Naive thymus-derived CD4-positive, alpha-beta T cell (primary cell): Measurements from ENCODE around the gene TIMP3. TPM values are rescaled to one million over a fixed set of nuclear protein-coding genes. Genes with fewer than 3 reads are reported as not detected.
"Not testable (repeated sequence)": the region's sequence is repeated elsewhere in the genome, so short reads cannot be mapped to it uniquely, and the experiment has no call there.

Experiments used
- ATAC-seq: fragments of 150-1000 bp; cut with Tn5 transposase; 2 replicates; pipeline ENCODE4 v1.10.0; 2021; ENCODE audit warnings: mild to moderate bottlenecking, moderate library complexity
- CTCF ChIA-PET: fragments of 350-600 bp; sonication (Branson Sonifier 250); formaldehyde crosslinking; loops from one replicate; lab custom pipeline; 2021; ENCODE audit warnings: antibody characterized with exemption; lab: Charles Lee
- POLR2A ChIA-PET: fragments of 350-600 bp; sonication (Branson Sonifier 250); formaldehyde crosslinking; loops from one replicate; lab custom pipeline; 2021; ENCODE audit warnings: antibody characterized with exemption, inconsistent platforms; lab: Charles Lee
- DNase-seq, 9 donors: peaks; one replicate each; pipeline versions ENCODE4 v3.0.0 to v3.0.0-alpha.2; 2020 to 2022; ENCODE audit warnings: mixed read lengths in 1 of 9
- H3K27ac ChIP-seq: one replicate; pipeline ENCODE4 v1.7.0; 2013; ENCODE audit warnings: mild to moderate bottlenecking, low read depth, low read length, moderate library complexity
- H3K27me3 ChIP-seq, 2 donors: one replicate each; pipeline ENCODE4 v1.7.0; 2013; ENCODE audit warnings: low read length in 2 of 2, mild to moderate bottlenecking in 2 of 2, moderate library complexity in 2 of 2; ENCODE audit not compliant: control insufficient read depth in 2 of 2, insufficient read depth in 2 of 2
- H3K36me3 ChIP-seq, 3 experiments: 1 replicate in 2 of 3; 2 replicates in 1 of 3; pipeline ENCODE4 v1.7.0; 2013; ENCODE audit warnings: low read length in 3 of 3, mild to moderate bottlenecking in 3 of 3, moderate library complexity in 1 of 3; ENCODE audit not compliant: insufficient read depth in 3 of 3, control insufficient read depth in 2 of 3
- H3K4me1 ChIP-seq, 2 donors: one replicate each; pipeline ENCODE4 v1.7.0; 2013; ENCODE audit warnings: low read length in 2 of 2, mild to moderate bottlenecking in 2 of 2, moderate library complexity in 1 of 2; ENCODE audit not compliant: control insufficient read depth in 2 of 2, insufficient read depth in 2 of 2
- H3K4me3 ChIP-seq: 2 replicates; pipeline ENCODE4 v1.7.0; 2013; ENCODE audit warnings: mild to moderate bottlenecking, low read length
- H3K9me3 ChIP-seq, 3 experiments: 1 replicate in 2 of 3; 2 replicates in 1 of 3; pipeline ENCODE4 v1.7.0; 2013; ENCODE audit warnings: low read length in 3 of 3; ENCODE audit not compliant: control insufficient read depth in 2 of 3
- H3K27ac Mint-ChIP-seq, 9 donors: one replicate each; pipeline ENCODE4 v1.8.0; 2020 to 2022; ENCODE audit warnings: mixed read lengths in 9 of 9, mild to moderate bottlenecking in 8 of 9, moderate library complexity in 5 of 9, inconsistent platforms in 2 of 9
- H3K27me3 Mint-ChIP-seq, 5 donors: one replicate each; pipeline ENCODE4 v1.8.0; 2021 to 2022; ENCODE audit warnings: mixed read lengths in 5 of 5, mild to moderate bottlenecking in 1 of 5
- H3K36me3 Mint-ChIP-seq, 5 donors: one replicate each; pipeline ENCODE4 v1.8.0; 2020 to 2022; ENCODE audit warnings: mixed read lengths in 5 of 5, mild to moderate bottlenecking in 3 of 5, inconsistent platforms in 1 of 5
- H3K4me1 Mint-ChIP-seq, 7 donors: one replicate each; pipeline ENCODE4 v1.8.0; 2020 to 2022; ENCODE audit warnings: mixed read lengths in 7 of 7, mild to moderate bottlenecking in 3 of 7, inconsistent platforms in 1 of 7
- H3K4me3 Mint-ChIP-seq, 10 donors: one replicate each; pipeline ENCODE4 v1.8.0; 2020 to 2022; ENCODE audit warnings: mild to moderate bottlenecking in 10 of 10, mixed read lengths in 10 of 10, moderate library complexity in 6 of 10, inconsistent platforms in 2 of 10
- H3K9me3 Mint-ChIP-seq, 11 donors: one replicate each; pipeline ENCODE4 v1.8.0; 2020 to 2022; ENCODE audit warnings: mixed read lengths in 11 of 11, mild to moderate bottlenecking in 4 of 11, inconsistent platforms in 1 of 11, moderate library complexity in 1 of 11
- intact Hi-C, 2 donors: fragments of 100-400 bp; cut with micrococcal nuclease; formaldehyde crosslinking; loops; one replicate each; pipeline ENCODE4 v1.15.1; 2023
- polyA plus RNA-seq, 2 donors: library from polyadenylated mRNA; unstranded; fragments of 300-500 nt; fragmentation: Illumina TruSeq; gene quantifications; one replicate each; pipeline ENCODE4 v1.2.3, GENCODE V29; 2021
- total RNA-seq, 6 experiments: library from RNA in 5 of 6; stranded (reverse) in 5 of 6; gene quantifications; 1 replicate in 5 of 6; 2 replicates in 1 of 6; pipeline ENCODE4 v1.2.3 and lab custom pipeline; 2021 to 2026

The TIMP3 gene
- total RNA-seq = under 1 TPM in 4 of 5 experiments, not detected in 1; 0.05 to 0.95 (median 0.37) TPM
- not detected for polyA plus RNA-seq
- total RNA-seq (lab: John Stamatoyannopoulos, UW) = not detected

DNA sequence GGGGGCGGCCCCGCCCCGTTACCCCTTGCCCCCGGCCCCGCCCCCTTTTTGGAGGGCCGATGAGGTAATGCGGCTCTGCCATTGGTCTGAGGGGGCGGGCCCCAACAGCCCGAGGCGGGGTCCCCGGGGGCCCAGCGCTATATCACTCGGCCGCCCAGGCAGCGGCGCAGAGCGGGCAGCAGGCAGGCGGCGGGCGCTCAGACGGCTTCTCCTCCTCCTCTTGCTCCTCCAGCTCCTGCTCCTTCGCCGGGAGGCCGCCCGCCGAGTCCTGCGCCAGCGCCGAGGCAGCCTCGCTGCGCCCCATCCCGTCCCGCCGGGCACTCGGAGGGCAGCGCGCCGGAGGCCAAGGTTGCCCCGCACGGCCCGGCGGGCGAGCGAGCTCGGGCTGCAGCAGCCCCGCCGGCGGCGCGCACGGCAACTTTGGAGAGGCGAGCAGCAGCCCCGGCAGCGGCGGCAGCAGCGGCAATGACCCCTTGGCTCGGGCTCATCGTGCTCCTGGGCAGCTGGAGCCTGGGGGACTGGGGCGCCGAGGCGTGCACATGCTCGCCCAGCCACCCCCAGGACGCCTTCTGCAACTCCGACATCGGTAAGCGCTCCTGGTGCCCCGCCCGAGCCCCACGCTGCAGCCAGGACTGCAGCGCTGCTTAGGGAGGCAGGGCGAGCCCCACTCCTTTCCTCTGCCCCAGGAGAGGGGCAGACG is at the start of gene TIMP3:
Gene TIMP3, plus strand, starts transcription at position 169 of the 700 bp plus-strand sequence. Its CDS starts 297 bp downstream, at position 466.
- H3K4me3 ChIP-seq = no peak within 1 kb of the TSS
- DNase-seq (no peak), ATAC-seq (peak; percentile 36)
- H3K27ac ChIP-seq = no peak within 1 kb of the TSS
- POLR2A ChIA-PET = no interaction called here
- intact Hi-C loops = no loop called here
- Mint-ChIP-seq H3K36me3 (peaks cover 0 to 3% (median 0%) of the 10 kb centered on the region in 5 donors), H3K9me3 (peaks cover 0 to 2% (median 0%) of the 10 kb centered on the region in 11 donors), H3K4me3 (peak within 1 kb of the TSS in 8 of 10 donors; percentile 20 to 70 (median 42)), H3K27ac (no peak within 1 kb of the TSS), H3K4me1 (peaks cover 0 to 8% (median 5%) of the 10 kb centered on the region in 7 donors), H3K27me3 (peaks cover 65 to 81% (median 68%) of the 10 kb centered on the region in 5 donors)
- no peaks in the 10 kb centered on the region for H3K27me3 ChIP-seq
- no peaks in the 10 kb centered on the region for H3K9me3 ChIP-seq
- no peaks in the 10 kb centered on the region for H3K4me1 ChIP-seq
- no peaks in the 10 kb centered on the region for H3K36me3 ChIP-seq
- CTCF ChIA-PET = interaction anchor here (0.5 kb wide), 1 partner anchor 532 kb away, joined by 3 read pairs; no protein-coding TSS in a partner anchor

DNA sequence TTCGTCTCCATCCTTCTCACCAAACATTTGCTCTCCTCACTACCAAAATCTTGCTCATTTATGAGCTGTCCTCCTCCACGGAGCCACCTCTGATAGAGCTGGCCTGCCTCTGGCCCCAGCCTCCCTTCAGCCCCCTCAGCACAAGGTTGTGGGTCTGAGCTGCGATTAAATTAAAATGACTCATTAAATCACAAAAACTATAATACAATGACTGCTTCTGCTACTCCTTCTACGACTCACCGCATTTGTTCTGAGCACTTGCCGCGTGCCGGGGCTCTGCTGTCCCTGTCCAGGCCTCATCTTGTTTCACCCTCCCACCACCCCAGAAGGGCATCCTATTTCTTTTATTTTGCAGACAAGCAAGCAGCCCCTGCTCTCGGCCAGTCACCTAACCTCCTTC is 49.2 kb upstream of the TIMP3 start:
- ChIA-PET POLR2A (no interaction called here), CTCF (no interaction called here)
- DNase-seq (no peak), ATAC-seq (no peak)
- Histone ChIP-seq H3K4me3 (no peak overlapping the region), H3K27ac (no peak overlapping the region), H3K4me1 (no peaks in the 10 kb centered on the region), H3K9me3 (no peaks in the 10 kb centered on the region), H3K27me3 (no peaks in the 10 kb centered on the region), H3K36me3 (no peaks in the 10 kb centered on the region)
- intact Hi-C loops = no loop called here
- no peak overlapping the region for H3K27ac Mint-ChIP-seq
- no peak overlapping the region for H3K4me3 Mint-ChIP-seq
- no peaks in the 10 kb centered on the region for H3K4me1 Mint-ChIP-seq
- H3K27me3 Mint-ChIP-seq = no peaks in the 10 kb centered on the region
- H3K36me3 Mint-ChIP-seq = no peaks in the 10 kb centered on the region
- H3K9me3 Mint-ChIP-seq = no peaks in the 10 kb centered on the region

DNA sequence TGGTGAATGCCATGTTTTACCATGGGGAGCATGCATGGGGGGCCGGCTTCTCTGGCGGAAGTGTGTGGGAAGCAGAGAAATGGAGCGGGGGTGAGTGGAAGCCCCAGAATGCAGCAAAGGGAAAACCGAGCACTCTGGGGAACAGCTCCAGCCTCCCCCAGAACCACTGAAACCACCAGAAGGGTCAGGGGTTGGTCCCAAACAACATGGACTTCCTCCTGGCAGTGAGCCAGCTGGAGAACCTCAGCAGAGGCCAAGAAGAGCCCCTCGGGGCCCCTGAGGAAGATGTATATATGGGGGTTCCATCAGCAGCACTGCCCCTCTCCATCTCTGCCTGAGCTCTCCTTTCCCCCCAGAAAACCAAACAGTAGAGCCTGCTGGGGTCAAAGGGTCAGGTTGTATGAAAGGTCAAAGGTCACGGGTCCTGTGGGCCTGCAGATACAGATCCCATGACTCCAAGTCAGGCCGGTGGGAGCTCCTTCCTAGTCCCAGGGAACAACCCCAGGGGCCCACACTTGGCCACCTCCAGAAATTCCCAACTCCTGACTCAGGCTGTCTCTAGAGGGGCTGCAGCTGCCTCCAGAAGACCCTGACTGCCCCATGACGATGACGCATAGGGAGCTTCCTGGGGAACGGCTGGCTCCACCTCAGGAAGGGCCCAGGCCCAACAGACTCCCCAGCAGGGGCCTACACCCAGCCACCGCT is 48.5 kb upstream of the TIMP3 start:
- intact Hi-C loops = no loop called here
- no peak overlapping the region for H3K4me3 ChIP-seq
- DNase-seq (no peak), ATAC-seq (no peak)
- Mint-ChIP-seq H3K27me3 (no peaks in the 10 kb centered on the region), H3K9me3 (no peaks in the 10 kb centered on the region), H3K4me3 (no peak overlapping the region), H3K27ac (no peak overlapping the region), H3K4me1 (no peaks in the 10 kb centered on the region), H3K36me3 (no peaks in the 10 kb centered on the region)
- ChIA-PET POLR2A (no interaction called here), CTCF (no interaction called here)
- no peaks in the 10 kb centered on the region for H3K4me1 ChIP-seq
- H3K27ac ChIP-seq = no peak overlapping the region
- no peaks in the 10 kb centered on the region for H3K9me3 ChIP-seq
- H3K27me3 ChIP-seq = no peaks in the 10 kb centered on the region
- no peaks in the 10 kb centered on the region for H3K36me3 ChIP-seq

DNA sequence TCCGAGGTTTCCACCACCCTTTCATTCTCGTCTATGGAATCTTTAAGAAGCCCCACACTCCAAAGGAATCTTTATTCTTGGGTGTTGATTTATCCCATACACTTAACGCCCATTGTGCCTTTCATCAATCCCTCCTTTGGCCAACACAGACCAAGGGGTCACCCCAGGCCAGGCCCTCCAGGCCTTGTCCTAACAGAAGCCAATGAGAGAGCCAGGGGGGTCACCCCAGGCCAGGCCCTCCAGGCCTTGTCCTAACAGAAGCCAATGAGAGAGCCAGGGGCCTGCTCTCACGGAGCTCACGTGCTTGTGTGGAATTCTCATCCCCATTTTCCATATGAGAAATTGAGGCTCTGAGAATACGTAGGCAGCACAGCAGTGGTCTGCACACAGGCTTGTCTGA is 47.9 kb upstream of the TIMP3 start:
- ChIA-PET POLR2A (no interaction called here), CTCF (no interaction called here)
- Mint-ChIP-seq H3K9me3 (no peaks in the 10 kb centered on the region), H3K27me3 (no peaks in the 10 kb centered on the region), H3K4me3 (no peak overlapping the region), H3K4me1 (no peaks in the 10 kb centered on the region), H3K36me3 (no peaks in the 10 kb centered on the region), H3K27ac (no peak overlapping the region)
- no peaks in the 10 kb centered on the region for H3K9me3 ChIP-seq
- H3K27me3 ChIP-seq = no peaks in the 10 kb centered on the region
- H3K27ac ChIP-seq = no peak overlapping the region
- no peaks in the 10 kb centered on the region for H3K36me3 ChIP-seq
- H3K4me3 ChIP-seq = no peak overlapping the region
- no peaks in the 10 kb centered on the region for H3K4me1 ChIP-seq
- ATAC-seq = no peak
- intact Hi-C loops = no loop called here
- no peak for DNase-seq

DNA sequence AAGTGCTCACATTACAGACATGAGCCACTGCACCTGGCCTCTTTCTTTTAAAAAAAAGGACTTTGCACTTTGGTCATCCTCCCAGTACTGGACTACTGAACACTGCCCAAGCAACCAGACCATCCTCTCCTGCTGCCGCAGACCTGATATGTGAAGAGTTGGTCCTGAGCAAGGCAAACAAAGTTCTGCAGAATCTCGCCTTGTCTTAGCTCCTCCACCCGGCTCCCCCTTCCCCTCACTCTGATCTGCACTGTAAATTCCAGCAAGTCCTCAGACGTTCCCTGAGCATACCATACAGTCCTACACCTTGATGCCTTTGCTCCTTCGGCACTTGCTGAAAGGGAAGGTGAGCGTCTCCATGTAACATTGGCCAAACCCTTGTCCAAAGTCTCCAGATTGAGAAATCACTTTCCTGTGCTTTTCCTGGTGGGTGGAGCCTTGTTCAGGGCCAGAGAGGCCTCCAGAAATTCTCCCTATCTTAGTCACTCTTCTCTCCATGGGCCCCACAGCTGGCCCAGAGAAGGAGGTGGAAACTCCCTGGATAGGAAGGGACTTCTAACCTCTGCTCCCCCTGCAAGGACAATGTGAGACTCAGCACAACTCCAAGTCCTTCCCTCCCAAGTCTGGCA is 47.0 kb upstream of the TIMP3 start:
- ATAC-seq (no peak), DNase-seq (no peak)
- no peak overlapping the region for H3K4me3 Mint-ChIP-seq
- Histone ChIP-seq H3K9me3 (no peaks in the 10 kb centered on the region), H3K27ac (no peak overlapping the region), H3K4me3 (no peak overlapping the region), H3K36me3 (no peaks in the 10 kb centered on the region), H3K4me1 (no peaks in the 10 kb centered on the region), H3K27me3 (no peaks in the 10 kb centered on the region)
- ChIA-PET CTCF (no interaction called here), POLR2A (no interaction called here)
- intact Hi-C loops = no loop called here
- H3K4me1 Mint-ChIP-seq = no peaks in the 10 kb centered on the region
- no peaks in the 10 kb centered on the region for H3K27me3 Mint-ChIP-seq
- H3K36me3 Mint-ChIP-seq = no peaks in the 10 kb centered on the region
- H3K9me3 Mint-ChIP-seq = no peaks in the 10 kb centered on the region
- H3K27ac Mint-ChIP-seq = no peak overlapping the region

DNA sequence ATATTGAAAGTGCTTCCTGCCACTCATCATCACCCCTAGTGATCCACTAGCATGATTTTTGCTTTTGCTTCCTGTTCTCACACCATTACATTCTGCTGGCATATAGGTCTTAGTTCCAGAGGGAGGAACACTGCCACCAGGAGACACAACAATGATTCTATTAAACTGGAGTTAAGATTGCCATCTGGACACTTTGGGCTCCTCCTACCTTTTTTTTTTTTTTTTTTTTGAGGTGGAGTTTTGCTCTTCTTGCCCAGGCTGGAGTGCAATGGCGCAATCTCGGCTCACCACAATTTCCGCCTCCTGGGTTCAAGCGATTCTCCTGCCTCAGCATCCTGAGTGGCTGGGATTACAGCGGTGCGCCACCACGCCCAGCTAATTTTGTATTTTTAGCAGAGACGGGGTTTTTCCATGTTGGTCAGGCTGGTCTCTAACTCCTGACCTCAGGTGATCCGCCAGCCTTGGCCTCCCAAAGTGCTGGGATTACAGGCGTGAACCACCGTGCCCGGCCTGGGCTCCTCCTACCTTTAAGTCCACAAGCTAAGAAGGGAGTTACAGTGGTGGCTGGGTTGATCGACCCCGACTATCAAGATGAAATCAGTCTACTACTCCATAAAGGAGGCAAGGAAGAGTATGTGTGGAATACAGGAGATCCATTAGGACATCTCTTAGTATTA is 44.3 kb upstream of the TIMP3 start:
- CTCF ChIA-PET, H3K27me3 ChIP-seq, H3K27ac Mint-ChIP-seq, H3K36me3 Mint-ChIP-seq, intact Hi-C loops, H3K36me3 ChIP-seq, H3K9me3 ChIP-seq, H3K4me1 ChIP-seq, POLR2A ChIA-PET, H3K9me3 Mint-ChIP-seq, H3K27ac ChIP-seq, DNase-seq, H3K4me3 Mint-ChIP-seq, H3K4me1 Mint-ChIP-seq, H3K4me3 ChIP-seq, ATAC-seq: not testable (repeated sequence)
- H3K27me3 Mint-ChIP-seq = peaks cover 11 to 22% (median 17%) of the 10 kb centered on the region in 5 donors
